ENCODE measurements around the gene GNB3.

GNB3 gene

GRCh38 chr12:6823182-6824084 is 17.3 kb upstream of the GNB3 start:
- no peak overlapping the region for H3K4me3 ChIP-seq (replicated peaks in 1 of 2; ENCODE audit: low read depth in 2 of 2, low read length in 2 of 2)
- TF ChIP-seq CTCF (IDR thresholded peaks at IDR 0.05; ENCODE audit: low read depth, low read length) = no peak
- no peak for DNase-seq (ENCODE audit: low read depth in 2 of 2)

GRCh38 chr12:6824085-6824775 is 16.5 kb upstream of the GNB3 start:
- no peak for DNase-seq (ENCODE audit: low read depth in 2 of 2)
- TF ChIP-seq CTCF (IDR thresholded peaks at IDR 0.05; ENCODE audit: low read depth, low read length) = no peak
- H3K4me3 ChIP-seq (replicated peaks in 1 of 2; ENCODE audit: low read depth in 2 of 2, low read length in 2 of 2) = no peak overlapping the region

- peak; percentile 22 to 60 for DNase-seq (ENCODE audit: low read depth in 2 of 2)
Observed at GRCh38 chr12:6824901-6825381, 15.8 kb upstream of the GNB3 start.

GRCh38 chr12:6825398-6826124 is 15.2 kb upstream of the GNB3 start:
- DNase-seq (ENCODE audit: low read depth in 2 of 2) = peak; percentile 87 to 90
- peak overlapping the region; percentile 12 to 46 for H3K4me3 ChIP-seq (replicated peaks in 1 of 2; ENCODE audit: low read depth in 2 of 2, low read length in 2 of 2)
- TF ChIP-seq CTCF (IDR thresholded peaks at IDR 0.05; ENCODE audit: low read depth, low read length) = peak; percentile 96

More at GRCh38 chr12:6824901-6825381, 15.8 kb upstream of the GNB3 start:
- no peak for TF ChIP-seq CTCF (IDR thresholded peaks at IDR 0.05; ENCODE audit: low read depth, low read length)
- H3K4me3 ChIP-seq (replicated peaks in 1 of 2; ENCODE audit: low read depth in 2 of 2, low read length in 2 of 2) = peak overlapping the region in 1 of 2 donors; percentile 46

GRCh38 chr12:6826125-6826733 is 14.5 kb upstream of the GNB3 start:
- H3K4me3 ChIP-seq (replicated peaks in 1 of 2; ENCODE audit: low read depth in 2 of 2, low read length in 2 of 2) = no peak overlapping the region
- no peak for TF ChIP-seq CTCF (IDR thresholded peaks at IDR 0.05; ENCODE audit: low read depth, low read length)
- DNase-seq (ENCODE audit: low read depth in 2 of 2) = no peak

Measured in cardiac fibroblast (primary cell).